Loucy (cell line): Measurements from ENCODE around the gene POLG.

ENCODE experiments used
- H2AFZ ChIP-seq: fragments of 200-600 bp; sonication (generic); 2 replicates; pipeline ENCODE4 v1.6.0; 2016; ENCODE audit warnings: antibody characterized with exemption, mild to moderate bottlenecking, low read length, moderate library complexity
- H3F3A ChIP-seq: fragments of 200-600 bp; 2 replicates; pipeline ENCODE4 v1.6.0; 2016; ENCODE audit warnings: antibody characterized with exemption, low read depth, mild to moderate bottlenecking
- H3K27me3 ChIP-seq: fragments of 200-600 bp; sonication (generic); 2 replicates; pipeline ENCODE4 v1.6.1; 2014; ENCODE audit warnings: low read length, mild to moderate bottlenecking; ENCODE audit not compliant: insufficient read depth, poor library complexity, severe bottlenecking
- H3K36me3 ChIP-seq: fragments of 200-600 bp; sonication (generic); 2 replicates; pipeline ENCODE4 v1.6.1; 2016; ENCODE audit warnings: low read length; ENCODE audit not compliant: insufficient read depth
- H3K4me1 ChIP-seq: fragments of 200-600 bp; sonication (generic); 2 replicates; pipeline ENCODE4 v1.5.1; 2014; ENCODE audit warnings: low read length, mild to moderate bottlenecking; ENCODE audit not compliant: insufficient read depth, poor library complexity, severe bottlenecking
- H3K4me2 ChIP-seq: fragments of 200-600 bp; sonication (generic); 2 replicates; pipeline ENCODE4 v1.6.0; 2014; ENCODE audit warnings: antibody characterized with exemption, low read length, low read depth, mild to moderate bottlenecking; ENCODE audit not compliant: poor library complexity, severe bottlenecking
- H3K4me3 ChIP-seq: fragments of 200-600 bp; sonication (generic); 2 replicates; pipeline ENCODE4 v1.5.1; 2014; ENCODE audit warnings: low read length, mild to moderate bottlenecking, mixed read lengths; ENCODE audit not compliant: poor library complexity, severe bottlenecking
- H3K79me2 ChIP-seq: fragments of 200-600 bp; sonication (generic); 2 replicates; pipeline ENCODE4 v1.6.1; 2014; ENCODE audit warnings: low read length; ENCODE audit not compliant: insufficient read depth
- H3K9ac ChIP-seq: fragments of 200-600 bp; sonication (generic); 2 replicates; pipeline ENCODE4 v1.6.0; 2014; ENCODE audit warnings: mild to moderate bottlenecking, low read depth, low read length, moderate library complexity; ENCODE audit not compliant: poor library complexity, severe bottlenecking
- H3K9me2 ChIP-seq: fragments of 200-600 bp; sonication (generic); replicated peaks from 2 replicates; pipeline ENCODE4 v1.6.1; 2016; ENCODE audit warnings: low read depth, low read length, mixed read lengths
- H3K9me3 ChIP-seq: fragments of 200-600 bp; sonication (generic); 2 replicates; pipeline ENCODE4 v1.6.1; 2014; ENCODE audit warnings: mild to moderate bottlenecking, antibody characterized with exemption, low read length, low read depth; ENCODE audit not compliant: insufficient read depth
- H4K20me1 ChIP-seq: fragments of 200-600 bp; sonication (generic); 2 replicates; pipeline ENCODE4 v1.6.0; 2014; ENCODE audit warnings: antibody characterized with exemption, low read length, mild to moderate bottlenecking; ENCODE audit not compliant: insufficient read depth, poor library complexity, severe bottlenecking
- CTCF ChIP-seq: fragments of 200-600 bp; sonication (generic); conservative IDR thresholded peaks from 2 replicates; pipeline ENCODE4 v1.5.1; 2014; ENCODE audit warnings: mild to moderate bottlenecking, antibody characterized with exemption, low read length
- EZH2phosphoT487 ChIP-seq: fragments of 200-600 bp; IDR thresholded peaks from 2 replicates; pipeline ENCODE4 v1.6.1; 2018; ENCODE audit warnings: antibody characterized with exemption, mild to moderate bottlenecking, moderate library complexity, borderline replicate concordance

Gene POLG

GRCh38 chr15:89333011-89333860 is 1.4 kb downstream of the POLG start:
- H4K20me1 ChIP-seq = peaks cover 56% of the 10 kb centered on the region
- peaks cover 61% of the 10 kb centered on the region for H3K79me2 ChIP-seq
- no peaks in the 10 kb centered on the region for H3K9me3 ChIP-seq
- no peaks in the 10 kb centered on the region for H3K9me2 ChIP-seq
- H3K4me3 ChIP-seq = peak overlapping the region; percentile 98
- peaks cover 12% of the 10 kb centered on the region; the same call in 1 of the 2 replicates for H3F3A ChIP-seq
- peak overlapping the region; percentile 96 for H3K4me2 ChIP-seq
- H3K36me3 ChIP-seq = peaks cover 33% of the 10 kb centered on the region; the same call in 1 of the 2 replicates
- H3K4me1 ChIP-seq = peaks cover 58% of the 10 kb centered on the region
- peak overlapping the region; percentile 91 for H3K9ac ChIP-seq
- no peak overlapping the region for H2AFZ ChIP-seq
- no peaks in the 10 kb centered on the region for H3K27me3 ChIP-seq
- no peak for TF ChIP-seq CTCF
- no peak for TF ChIP-seq EZH2phosphoT487

GRCh38 chr15:89332446-89332845 is 2.2 kb downstream of the POLG start:
- H3K4me1 ChIP-seq = peaks cover 61% of the 10 kb centered on the region
- peak overlapping the region; percentile 96 for H3K4me2 ChIP-seq
- peaks cover 40% of the 10 kb centered on the region; the same call in 1 of the 2 replicates for H3K36me3 ChIP-seq
- peak overlapping the region; percentile 98 for H3K4me3 ChIP-seq
- H2AFZ ChIP-seq = no peak overlapping the region
- peaks cover 64% of the 10 kb centered on the region for H4K20me1 ChIP-seq
- peaks cover 68% of the 10 kb centered on the region for H3K79me2 ChIP-seq
- no peaks in the 10 kb centered on the region for H3K9me2 ChIP-seq
- no peak for TF ChIP-seq EZH2phosphoT487
- peak; percentile 58 for TF ChIP-seq CTCF
- peak overlapping the region; percentile 91 for H3K9ac ChIP-seq
- peaks cover 12% of the 10 kb centered on the region; the same call in 1 of the 2 replicates for H3F3A ChIP-seq
- no peaks in the 10 kb centered on the region for H3K9me3 ChIP-seq
- H3K27me3 ChIP-seq = no peaks in the 10 kb centered on the region

GRCh38 chr15:89330881-89331595 is 3.6 kb downstream of the POLG start:
- H4K20me1 ChIP-seq = peaks cover 69% of the 10 kb centered on the region
- H3K36me3 ChIP-seq = peaks cover 54% of the 10 kb centered on the region; the same call in 1 of the 2 replicates
- no peaks in the 10 kb centered on the region for H3K9me2 ChIP-seq
- H3K27me3 ChIP-seq = no peaks in the 10 kb centered on the region
- H2AFZ ChIP-seq = no peak overlapping the region
- no peaks in the 10 kb centered on the region for H3K9me3 ChIP-seq
- peak overlapping the region; percentile 96 for H3K4me2 ChIP-seq
- H3F3A ChIP-seq = peaks cover 12% of the 10 kb centered on the region; the same call in 1 of the 2 replicates
- H3K4me3 ChIP-seq = peak overlapping the region; percentile 98
- H3K79me2 ChIP-seq = peaks cover 82% of the 10 kb centered on the region
- peak overlapping the region; percentile 66 for H3K9ac ChIP-seq
- peaks cover 52% of the 10 kb centered on the region for H3K4me1 ChIP-seq
- TF ChIP-seq EZH2phosphoT487 (no peak), CTCF (no peak)
